Fibroblast of pulmonary artery (primary cell): ENCODE data around the gene KIRREL3.

ENCODE experiments used
- DNase-seq: peaks from one replicate; pipeline ENCODE4 v3.0.0-alpha.2; 2010; ENCODE audit warnings: low read depth
- H3K4me3 ChIP-seq: replicated peaks from 2 replicates; pipeline ENCODE4 v1.5.1; 2011; ENCODE audit warnings: low read depth, mild to moderate bottlenecking, control low read depth, low read length, moderate library complexity
- TF ChIP-seq, protein P1 (sequence below): IDR thresholded peaks from 2 replicates; pipeline ENCODE4 v1.5.1; 2011; ENCODE audit warnings: mild to moderate bottlenecking, control low read depth, low read length, inconsistent platforms; ENCODE audit errors: missing control alignments

KIRREL3 gene

GRCh38 chr11:126456783-126457542 is 543.6 kb downstream of the KIRREL3 start:
- TF ChIP-seq, protein P1, sequence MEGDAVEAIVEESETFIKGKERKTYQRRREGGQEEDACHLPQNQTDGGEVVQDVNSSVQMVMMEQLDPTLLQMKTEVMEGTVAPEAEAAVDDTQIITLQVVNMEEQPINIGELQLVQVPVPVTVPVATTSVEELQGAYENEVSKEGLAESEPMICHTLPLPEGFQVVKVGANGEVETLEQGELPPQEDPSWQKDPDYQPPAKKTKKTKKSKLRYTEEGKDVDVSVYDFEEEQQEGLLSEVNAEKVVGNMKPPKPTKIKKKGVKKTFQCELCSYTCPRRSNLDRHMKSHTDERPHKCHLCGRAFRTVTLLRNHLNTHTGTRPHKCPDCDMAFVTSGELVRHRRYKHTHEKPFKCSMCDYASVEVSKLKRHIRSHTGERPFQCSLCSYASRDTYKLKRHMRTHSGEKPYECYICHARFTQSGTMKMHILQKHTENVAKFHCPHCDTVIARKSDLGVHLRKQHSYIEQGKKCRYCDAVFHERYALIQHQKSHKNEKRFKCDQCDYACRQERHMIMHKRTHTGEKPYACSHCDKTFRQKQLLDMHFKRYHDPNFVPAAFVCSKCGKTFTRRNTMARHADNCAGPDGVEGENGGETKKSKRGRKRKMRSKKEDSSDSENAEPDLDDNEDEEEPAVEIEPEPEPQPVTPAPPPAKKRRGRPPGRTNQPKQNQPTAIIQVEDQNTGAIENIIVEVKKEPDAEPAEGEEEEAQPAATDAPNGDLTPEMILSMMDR, result no peak
- DNase-seq, result no peak
- no peak overlapping the region for H3K4me3 ChIP-seq

GRCh38 chr11:126456089-126456488 is 544.5 kb downstream of the KIRREL3 start:
- no peak overlapping the region for H3K4me3 ChIP-seq
- DNase-seq, result no peak
- TF ChIP-seq, protein P1, result no peak

GRCh38 chr11:126452241-126453101 is 548.1 kb downstream of the KIRREL3 start:
- H3K4me3 ChIP-seq, result no peak overlapping the region
- TF ChIP-seq, protein P1, result no peak

DNA sequence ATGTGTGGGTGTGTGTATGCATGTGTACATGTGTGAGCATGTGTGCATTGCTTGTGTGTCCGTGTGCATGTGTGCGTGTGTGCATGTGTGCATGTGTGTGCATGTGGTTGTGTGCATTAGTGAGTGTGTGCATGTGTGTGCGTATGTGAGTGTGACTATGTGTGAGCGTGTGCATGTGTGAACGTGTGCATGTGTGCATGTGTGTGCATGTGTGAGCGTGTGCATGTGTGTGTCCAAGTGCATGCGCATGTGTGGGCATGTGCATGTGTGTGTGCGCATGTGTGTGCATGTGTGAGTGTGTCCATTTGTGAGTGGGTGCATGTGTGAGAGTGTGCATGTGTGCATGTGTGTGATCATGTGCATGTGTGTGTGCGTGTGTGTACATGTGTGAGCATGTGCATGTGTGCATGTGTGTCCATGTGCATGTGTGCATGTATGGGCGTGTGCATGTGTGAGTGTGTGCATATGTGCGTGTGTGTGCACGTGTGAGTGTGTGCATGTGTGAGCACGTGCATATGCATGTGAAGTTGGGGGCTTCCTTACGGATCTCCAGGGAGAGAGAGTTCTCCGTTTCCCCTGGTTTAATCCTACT is 549.3 kb downstream of the KIRREL3 start:
- no peak overlapping the region for H3K4me3 ChIP-seq
- no peak for DNase-seq
- TF ChIP-seq, protein P1, result no peak

More at GRCh38 chr11:126452241-126453101, 548.1 kb downstream of the KIRREL3 start:
- DNase-seq, result no peak

GRCh38 chr11:126450806-126451205 is 549.8 kb downstream of the KIRREL3 start:
- no peak overlapping the region for H3K4me3 ChIP-seq
- DNase-seq, result no peak
- TF ChIP-seq, protein P1, result no peak

- no peak for DNase-seq
- H3K4me3 ChIP-seq, result no peak overlapping the region
- TF ChIP-seq, protein P1, result no peak
Measured at GRCh38 chr11:126450198-126450597, 550.4 kb downstream of the KIRREL3 start.
